VCaP (cell line): ENCODE measurements around the gene SEZ6L.

Experiments
- H3K27ac ChIP-seq: fragments of 450-650 bp; 2 replicates; pipeline ENCODE4 v1.5.1; 2017
- CTCF ChIP-seq: fragments of 450-650 bp; conservative IDR thresholded peaks from 2 replicates; pipeline ENCODE4 v1.5.1; 2017; ENCODE audit warnings: mild to moderate bottlenecking, moderate library complexity

The SEZ6L gene

GRCh38 chr22:26382782-26383181 lies 213.5 kb downstream of the SEZ6L start:
- H3K27ac ChIP-seq, result no peak overlapping the region
- no peak for TF ChIP-seq CTCF

DNA sequence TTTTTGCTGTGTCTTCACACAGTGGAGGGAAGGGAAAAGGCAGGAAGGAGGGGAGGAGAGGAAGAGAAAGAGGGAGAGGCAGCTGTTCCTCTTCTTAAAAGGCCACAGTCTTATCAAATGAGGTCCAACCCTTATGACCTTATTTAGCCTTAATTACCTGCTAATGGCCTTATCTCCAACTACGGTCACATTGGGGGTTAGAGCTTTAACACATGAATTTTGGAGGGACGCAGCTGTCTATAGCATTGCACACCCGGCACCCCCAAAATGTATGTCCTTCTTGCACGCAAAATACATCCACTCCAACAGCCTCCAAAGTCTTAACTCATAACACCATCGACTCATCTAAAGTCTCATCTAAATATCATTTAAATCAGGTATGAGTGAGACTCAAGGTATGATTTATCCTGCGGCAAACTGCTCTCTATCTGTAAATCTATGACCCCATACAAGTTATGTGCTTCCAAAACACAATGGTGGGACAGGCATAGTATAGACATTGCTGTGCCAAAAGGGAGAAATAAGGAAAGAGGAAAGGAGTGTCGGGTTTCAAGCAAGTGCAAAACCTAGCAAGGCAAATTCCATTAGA lies 214.8 kb downstream of the SEZ6L start:
- no peak for TF ChIP-seq CTCF
- H3K27ac ChIP-seq, result no peak overlapping the region

- TF ChIP-seq CTCF, result no peak
- no peak overlapping the region for H3K27ac ChIP-seq
Observed at GRCh38 chr22:26385164-26385563, 215.9 kb downstream of the SEZ6L start.

DNA sequence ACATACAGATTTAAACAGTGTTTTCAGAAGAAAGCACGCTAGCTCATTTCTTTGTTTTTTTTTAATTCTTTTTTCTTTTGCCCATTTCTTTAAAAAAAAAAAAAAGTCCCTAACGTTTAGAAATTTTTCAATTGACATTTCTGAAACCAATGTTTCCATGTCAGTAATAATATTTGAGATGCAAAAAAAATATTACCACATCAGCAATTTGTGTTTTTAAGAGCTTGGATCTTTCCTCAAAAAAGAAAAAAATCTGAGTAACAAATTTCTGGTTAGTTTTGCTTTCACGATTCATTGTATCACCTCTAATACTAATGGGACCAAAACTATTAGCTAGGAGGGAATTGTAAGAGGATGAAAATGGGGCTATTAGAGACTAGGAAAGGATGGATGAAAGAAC lies 219.9 kb downstream of the SEZ6L start:
- TF ChIP-seq CTCF, result no peak
- no peak overlapping the region for H3K27ac ChIP-seq

GRCh38 chr22:26391091-26391490 lies 221.8 kb downstream of the SEZ6L start:
- TF ChIP-seq CTCF, result no peak
- H3K27ac ChIP-seq, result no peak overlapping the region

DNA sequence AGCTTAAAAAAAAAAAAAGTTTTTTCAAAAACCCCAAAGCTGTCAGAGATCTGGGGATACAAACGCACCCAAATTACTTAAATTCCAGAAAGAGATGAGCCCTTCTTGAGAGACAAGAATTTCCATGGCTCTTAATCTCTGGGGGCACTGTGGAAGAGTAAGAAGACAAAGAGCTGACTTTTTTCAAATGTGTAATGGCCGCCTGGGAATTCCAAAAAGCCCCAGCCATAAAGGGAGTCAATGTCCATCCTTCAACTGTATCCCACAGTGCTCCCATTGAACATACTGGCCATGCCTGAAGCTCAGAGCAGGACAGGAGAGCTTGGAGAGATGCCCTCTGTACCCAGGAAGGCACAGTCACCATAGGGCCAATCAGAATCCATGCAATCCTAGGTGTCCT lies 222.4 kb downstream of the SEZ6L start:
- no peak overlapping the region for H3K27ac ChIP-seq
- no peak for TF ChIP-seq CTCF

- no peak overlapping the region for H3K27ac ChIP-seq
- no peak for TF ChIP-seq CTCF
Observed at GRCh38 chr22:26393929-26394328, 224.7 kb downstream of the SEZ6L start.
